HEK293 (cell line): ENCODE results near the gene GPR141.

Experiments used
- ZBTB49 ChIP-seq: fragments of 450-650 bp; formaldehyde crosslinking; IDR thresholded peaks from 2 replicates; pipeline ENCODE4 v1.5.1; 2016; ENCODE audit warnings: missing biosample characterization, missing genetic modification characterization, low read depth
- ZNF138 ChIP-seq: fragments of 450-650 bp; formaldehyde crosslinking; IDR thresholded peaks from 2 replicates; pipeline ENCODE4 v1.5.1; 2016; ENCODE audit warnings: missing biosample characterization, missing genetic modification characterization, borderline replicate concordance

DNA sequence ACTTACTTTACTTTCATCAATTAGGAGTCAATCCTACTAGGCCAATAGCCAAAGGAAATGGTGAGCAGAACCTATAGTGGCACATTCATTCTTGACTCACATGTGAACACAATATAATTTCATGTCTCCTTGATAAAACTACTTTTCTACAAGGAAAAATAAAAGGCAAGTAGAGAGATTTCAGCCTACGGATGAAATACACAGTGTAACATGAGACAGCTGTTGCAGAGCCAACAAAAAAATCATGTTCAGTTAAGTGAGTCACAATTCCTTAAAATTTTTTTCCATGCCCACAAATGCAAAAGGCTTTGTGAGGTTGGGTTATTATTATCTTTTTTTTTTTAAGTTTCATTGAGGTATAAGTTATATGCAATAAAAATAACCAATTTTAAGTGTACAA is 54.8 kb downstream of the GPR141 start:
- TF ChIP-seq ZNF138 (tag by site-specific recombination) = no peak
- TF ChIP-seq ZBTB49 (tag by site-specific recombination) = no peak
